ENCODE data around the gene DGKZ. TPM values are rescaled to one million over a fixed set of nuclear protein-coding genes. Genes with fewer than 3 reads are reported as not detected.

The DGKZ gene
- polyA plus RNA-seq, 5 donors: 26.6 to 53.1 (median 32.4) TPM

DNA sequence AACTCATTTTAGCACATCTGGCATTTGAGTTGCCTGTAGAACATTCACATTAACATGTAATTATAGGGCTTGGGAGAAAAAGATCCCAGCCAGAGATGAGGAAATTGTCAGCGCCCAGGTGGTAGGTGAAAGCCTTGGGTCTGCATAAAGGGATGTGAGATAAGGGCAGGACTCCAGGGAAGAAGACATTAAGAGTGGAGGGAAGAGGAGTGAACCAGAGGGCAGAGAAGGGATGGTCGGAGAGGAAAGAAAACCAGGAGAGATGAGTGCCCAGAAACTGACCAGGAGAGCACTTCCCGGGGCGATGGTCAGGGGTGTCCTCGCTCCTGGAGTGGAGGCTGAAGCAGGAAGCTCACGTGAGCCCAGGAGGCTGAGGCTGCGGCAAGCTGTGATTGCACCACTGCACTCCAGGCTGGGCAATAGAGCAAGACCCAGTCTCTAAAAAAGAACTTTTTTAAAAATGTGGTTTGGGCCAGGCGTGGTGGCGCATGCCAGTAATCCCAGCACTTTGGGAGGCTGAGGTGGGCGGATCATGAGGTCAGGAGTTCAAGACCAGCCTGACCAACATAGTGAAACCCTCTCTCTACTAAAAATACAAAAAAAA, 20.3 kb upstream of the DGKZ start:
- DNase-seq: no peak

DNA sequence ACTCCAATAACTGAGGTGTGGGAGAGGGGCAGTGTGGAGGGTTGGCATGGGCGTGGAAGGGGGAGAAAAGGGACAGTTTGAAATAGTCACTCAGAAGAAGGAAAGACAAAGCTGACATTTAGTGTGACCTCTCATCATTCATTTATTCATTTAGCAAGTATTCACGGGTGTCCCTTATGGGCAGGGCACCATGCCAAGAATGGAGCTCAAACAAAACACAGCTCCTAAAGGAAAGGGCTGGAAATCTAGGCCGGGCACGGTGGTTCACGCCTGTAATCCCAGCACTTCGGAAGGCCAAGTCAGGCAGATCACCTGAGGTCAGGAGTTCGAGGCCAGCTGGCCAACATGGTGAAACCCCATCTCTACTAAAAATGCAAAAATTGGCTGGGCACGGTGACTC, 19.4 kb upstream of the DGKZ start:
- no peak for DNase-seq

DNA sequence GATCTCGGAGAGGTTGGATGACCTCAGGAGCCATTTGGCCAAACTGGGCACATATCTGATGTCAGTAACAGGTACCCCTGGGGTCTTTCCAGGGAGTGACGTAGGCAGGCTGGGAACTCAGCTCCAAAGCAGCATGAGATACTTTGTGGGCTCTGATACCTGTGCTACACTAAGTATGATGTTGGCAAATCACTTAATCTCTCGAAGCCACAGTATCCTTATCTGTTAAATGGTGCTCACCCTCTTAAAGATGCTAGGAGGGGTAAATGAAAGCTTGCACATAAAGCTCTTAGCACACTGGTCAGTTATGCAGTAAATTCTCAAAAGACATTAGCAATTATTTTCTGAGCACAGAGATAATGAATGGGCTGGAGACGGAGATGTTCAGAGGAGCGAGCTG, 17.1 kb upstream of the DGKZ start:
- no peak for DNase-seq

- DNase-seq: no peak
Observed at GRCh38 chr11:46330563-46331281, 16.5 kb upstream of the DGKZ start.

DNA sequence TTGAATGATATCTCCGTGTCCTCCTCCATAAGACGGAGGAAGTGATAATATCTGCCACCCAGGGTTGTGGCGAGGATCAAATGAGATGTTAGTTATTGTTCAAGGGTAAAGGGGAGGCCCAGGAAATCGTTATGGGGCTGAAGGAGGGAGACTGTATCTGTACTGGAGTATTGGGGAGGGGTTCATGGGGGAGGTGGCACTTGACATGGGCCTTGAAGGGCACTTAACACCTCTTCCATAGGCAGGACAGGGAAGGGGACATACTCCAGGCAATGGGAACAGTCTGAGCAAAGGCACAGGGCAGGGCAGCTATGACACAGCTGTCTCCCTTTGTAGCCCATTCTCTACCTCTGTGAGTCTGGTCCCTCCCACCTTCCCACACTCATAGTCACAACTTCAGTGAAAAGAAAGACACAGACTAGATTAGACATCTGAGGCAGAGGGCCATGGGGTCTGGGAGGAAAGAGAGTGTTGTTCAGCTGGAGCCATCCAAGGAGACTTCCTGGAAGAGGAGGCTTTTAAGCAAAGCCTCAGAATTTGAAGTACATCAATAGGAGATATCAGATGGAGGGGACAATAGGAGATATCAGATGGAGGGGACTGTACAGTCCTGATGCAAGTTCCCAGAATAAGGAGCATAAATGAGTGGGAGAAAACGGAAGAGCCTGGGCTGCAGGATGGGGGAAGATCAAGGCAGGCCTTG, 15.8 kb upstream of the DGKZ start:
- no peak for DNase-seq

- no peak for DNase-seq
Observed at GRCh38 chr11:46332093-46332567, 15.1 kb upstream of the DGKZ start.

- DNase-seq: no peak
Observed at GRCh38 chr11:46332568-46333393, 14.5 kb upstream of the DGKZ start.

DNA sequence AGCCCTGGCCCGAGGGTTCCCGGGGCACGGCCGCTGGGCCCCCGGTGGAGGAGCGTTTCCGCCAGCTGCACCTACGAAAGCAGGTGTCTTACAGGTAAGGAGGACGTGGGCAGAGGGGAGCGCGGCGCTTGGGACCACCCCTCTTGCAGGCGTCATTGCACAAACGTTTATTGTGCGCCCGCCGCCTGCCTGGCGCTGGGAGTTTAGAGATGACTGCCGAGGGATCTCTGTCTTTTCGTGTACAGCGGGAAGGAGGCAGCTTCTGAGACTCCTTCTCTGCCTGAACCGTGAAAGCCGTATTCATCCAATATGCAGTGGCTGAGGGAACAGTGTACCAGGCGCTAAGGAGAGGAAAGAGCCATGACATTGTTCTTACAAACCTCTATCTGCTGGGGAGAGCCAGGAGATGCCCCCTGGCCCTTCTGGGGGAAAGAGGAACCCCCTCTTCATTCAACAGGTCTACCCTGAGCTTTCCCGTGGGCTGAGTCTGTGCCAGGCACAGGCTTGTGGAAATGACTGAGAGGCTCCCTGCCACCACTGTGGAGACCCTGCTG, 13.8 kb upstream of the DGKZ start:
- DNase-seq: no peak

GRCh38 chr11:46334211-46334610, 13.1 kb upstream of the DGKZ start:
- no peak for DNase-seq

DNA sequence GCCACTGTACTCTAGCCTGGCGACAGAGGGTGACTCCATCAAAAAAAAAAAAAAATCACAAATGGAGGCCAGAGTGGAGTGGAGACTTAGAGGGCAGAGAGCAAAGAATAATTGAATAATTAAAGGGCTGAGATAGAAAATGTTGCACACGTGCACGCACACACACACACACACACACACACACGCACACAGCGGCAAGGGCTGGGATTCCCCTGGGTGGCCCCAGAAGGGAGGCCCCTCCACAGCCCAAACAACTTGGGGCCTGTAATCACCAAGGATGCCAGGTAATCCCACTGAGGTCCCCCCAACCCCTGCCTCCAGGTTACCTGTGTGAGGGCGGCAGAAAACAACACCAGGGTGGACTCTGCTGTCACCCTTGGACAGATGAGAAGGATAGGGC, 12.0 kb upstream of the DGKZ start:
- DNase-seq: no peak

DNA sequence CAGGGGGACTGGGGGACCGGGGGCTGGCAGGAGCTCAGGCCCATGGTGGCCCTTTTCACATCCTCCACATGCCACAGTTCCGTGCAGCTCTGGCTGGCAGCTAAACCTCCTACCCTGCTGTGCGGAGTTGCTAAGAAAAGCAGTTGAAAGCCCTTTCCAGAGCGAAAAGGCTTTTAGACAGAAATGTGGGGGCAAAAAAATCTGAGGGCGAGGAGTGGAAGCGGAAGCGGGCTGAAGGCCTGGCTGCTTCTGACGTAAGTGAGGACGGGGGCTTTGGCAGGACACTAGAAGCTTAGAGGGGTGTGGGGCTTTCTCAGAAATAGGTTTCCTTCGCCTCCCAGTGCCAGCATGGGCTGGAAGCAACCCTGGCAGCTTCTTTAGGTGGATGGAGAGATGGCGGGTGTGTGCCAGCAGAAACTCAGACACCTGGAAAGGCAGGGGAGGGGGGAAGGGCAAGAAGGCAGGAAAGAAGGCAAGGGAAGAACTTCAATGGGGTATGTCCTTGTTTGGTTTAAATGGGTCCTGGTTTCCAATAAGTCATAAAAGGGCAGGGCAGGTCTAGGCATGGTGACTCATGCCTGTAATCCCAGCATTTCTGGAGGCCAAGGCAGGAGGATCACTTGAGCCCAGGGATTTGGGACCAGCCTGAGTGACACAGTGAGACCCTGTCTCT, 11.2 kb upstream of the DGKZ start:
- no peak for DNase-seq

GRCh38 chr11:46336563-46337180, 10.6 kb upstream of the DGKZ start:
- no peak for DNase-seq

DNA sequence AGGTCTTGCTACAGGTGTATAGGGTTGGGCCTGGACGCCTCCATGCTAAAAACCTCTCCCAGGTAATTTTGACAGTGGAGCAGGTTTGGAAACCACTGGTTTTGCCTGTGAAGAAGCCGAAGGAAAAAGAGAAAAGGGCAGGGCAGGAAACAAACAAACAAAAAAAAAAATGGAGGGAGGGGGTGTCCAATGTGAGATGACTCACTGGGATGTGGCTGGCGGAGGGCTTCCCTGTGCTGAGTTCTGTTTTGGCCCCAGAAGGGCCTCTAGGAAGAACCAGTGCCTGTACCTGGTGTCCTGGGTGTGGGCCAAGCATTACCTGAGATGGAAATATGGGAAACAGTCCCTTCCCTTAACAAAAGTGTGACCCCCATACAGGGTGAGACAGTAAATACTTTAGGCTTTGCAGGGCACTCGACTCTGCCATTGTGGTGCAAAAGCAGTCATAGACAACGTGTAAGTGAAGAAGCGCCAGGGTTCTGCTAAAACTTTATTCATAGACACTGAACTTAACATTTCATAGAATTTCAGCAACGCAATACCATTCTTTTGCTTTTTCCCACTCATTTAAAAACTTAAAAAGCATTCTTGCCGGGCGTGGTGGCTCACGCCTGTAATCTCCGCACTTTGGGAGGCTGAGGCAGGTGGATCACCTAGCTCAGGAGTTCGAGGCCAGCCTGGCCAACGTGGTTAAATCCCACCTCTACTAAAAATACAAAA, 9.5 kb upstream of the DGKZ start:
- DNase-seq: no peak

GRCh38 chr11:46338636-46338987, 8.7 kb upstream of the DGKZ start:
- DNase-seq: no peak

DNA sequence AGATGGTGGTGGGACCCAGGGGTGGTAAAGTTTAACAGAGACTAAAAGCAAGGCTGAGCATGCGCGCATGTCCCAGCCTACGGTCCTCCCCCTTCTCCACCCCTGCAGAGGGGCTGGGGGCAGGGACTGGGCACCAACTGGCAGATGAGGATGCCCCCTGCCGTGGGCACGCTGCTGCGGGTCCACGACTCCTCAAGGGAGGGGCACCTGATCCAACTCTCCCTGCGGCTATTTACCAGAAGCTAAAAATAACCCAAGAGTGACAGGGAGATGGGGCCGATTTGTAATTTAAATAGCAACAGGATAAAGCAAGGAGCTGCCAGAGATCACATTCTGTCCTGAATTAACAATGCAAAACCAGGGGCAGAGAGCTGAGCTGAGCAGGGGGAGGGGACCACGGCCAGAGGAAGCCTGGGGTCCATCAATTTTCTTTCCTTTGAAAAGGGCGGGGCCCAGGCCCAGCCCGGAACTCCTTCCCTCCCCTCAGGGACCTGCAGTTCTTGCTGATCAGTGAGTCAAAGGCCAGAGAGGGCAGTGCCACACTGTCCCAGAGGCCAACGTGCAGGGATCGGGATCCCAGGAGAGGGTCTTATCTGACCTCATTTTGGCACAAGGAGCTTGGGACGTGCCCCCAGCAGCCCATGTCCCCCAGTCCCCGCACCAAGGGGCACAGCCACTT, 8.1 kb upstream of the DGKZ start:
- DNase-seq: no peak

DNA sequence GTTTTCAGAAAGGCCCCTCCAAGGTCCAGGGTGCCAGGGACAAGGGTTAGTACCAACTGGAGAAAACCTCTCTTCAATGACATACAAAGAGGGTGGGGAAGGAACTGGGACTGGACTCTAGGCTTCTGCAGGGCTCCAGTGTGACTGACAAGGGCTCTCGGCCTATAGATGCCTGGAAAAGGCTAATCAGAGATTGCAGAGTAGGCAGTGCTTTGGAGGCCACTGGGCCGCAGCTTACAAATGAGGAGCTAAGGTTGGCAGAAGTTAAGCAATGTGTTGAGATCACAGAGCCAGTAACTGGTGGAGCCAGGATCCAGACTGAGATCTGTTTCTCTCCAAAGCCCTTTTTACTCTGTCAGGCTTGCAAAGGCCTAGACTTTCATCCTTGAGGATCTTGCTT, 7.4 kb upstream of the DGKZ start:
- no peak for DNase-seq

- DNase-seq: no peak
Observed at GRCh38 chr11:46341454-46341853, 5.8 kb upstream of the DGKZ start.

GRCh38 chr11:46342239-46342638, 5.0 kb upstream of the DGKZ start:
- peak in 1 of 2 donors; percentile 52 for DNase-seq

GRCh38 chr11:46343520-46343919, 3.7 kb upstream of the DGKZ start:
- no peak for DNase-seq
